A375 (cell line): ENCODE results near the gene HIGD2A. TPM values are rescaled to one million over a fixed set of nuclear protein-coding genes. Genes with fewer than 3 reads are reported as not detected.

Experiments used
- small RNA-seq: library from RNA; depleted of rRNA; stranded (forward); fragments of <200 nt; gene quantifications from one replicate; pipeline ENCODE3, GENCODE V24; 2014
- total RNA-seq: library from RNA; depleted of rRNA; stranded (reverse); fragments of >200 nt; shearing (Covaris generic); gene quantifications from 2 replicates; pipeline ENCODE4 v1.2.3, GENCODE V29; 2014; rRNA removed

HIGD2A gene, protein sequence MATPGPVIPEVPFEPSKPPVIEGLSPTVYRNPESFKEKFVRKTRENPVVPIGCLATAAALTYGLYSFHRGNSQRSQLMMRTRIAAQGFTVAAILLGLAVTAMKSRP
- total RNA-seq, result 75.3 and 99.4 TPM in 2 replicates

DNA sequence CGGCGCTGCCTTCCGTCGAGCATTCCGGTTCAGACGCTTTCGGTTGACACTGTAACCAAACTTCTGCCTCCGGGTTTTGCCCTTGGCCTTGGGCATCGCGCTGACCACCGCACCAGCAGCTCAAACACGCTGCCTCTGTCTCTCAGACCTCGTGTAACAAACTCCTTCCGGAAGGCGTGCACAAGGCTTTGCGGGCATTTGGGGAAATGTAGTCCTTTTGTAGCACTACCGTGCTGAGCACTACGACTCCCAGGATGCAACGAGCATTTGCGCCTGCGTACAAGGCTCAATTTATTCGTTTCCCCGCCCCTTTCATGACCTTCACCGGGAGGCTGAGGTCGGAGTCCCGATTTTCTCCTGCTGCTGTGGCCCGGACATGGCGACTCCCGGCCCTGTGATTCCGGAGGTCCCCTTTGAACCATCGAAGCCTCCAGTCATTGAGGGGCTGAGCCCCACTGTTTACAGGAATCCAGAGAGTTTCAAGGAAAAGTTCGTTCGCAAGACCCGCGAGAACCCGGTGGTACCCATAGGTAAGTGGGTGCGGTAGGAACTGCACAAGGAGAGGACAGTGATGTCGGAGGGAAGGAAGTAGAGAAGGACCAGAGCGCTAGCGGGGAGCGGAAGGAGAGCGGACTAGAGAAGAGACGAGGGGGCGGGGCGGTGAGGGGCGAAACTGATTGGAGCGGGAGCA, at the start of gene HIGD2A, which contains the start of gene NOP16:
HIGD2A (plus strand) TSS at position 308 of the 691 bp plus-strand sequence; CDS start at position 377, 69 bp downstream.
NOP16 (minus strand) TSS at position 155 of the 691 bp plus-strand sequence; CDS start at position 96, 59 bp downstream.

DNA sequence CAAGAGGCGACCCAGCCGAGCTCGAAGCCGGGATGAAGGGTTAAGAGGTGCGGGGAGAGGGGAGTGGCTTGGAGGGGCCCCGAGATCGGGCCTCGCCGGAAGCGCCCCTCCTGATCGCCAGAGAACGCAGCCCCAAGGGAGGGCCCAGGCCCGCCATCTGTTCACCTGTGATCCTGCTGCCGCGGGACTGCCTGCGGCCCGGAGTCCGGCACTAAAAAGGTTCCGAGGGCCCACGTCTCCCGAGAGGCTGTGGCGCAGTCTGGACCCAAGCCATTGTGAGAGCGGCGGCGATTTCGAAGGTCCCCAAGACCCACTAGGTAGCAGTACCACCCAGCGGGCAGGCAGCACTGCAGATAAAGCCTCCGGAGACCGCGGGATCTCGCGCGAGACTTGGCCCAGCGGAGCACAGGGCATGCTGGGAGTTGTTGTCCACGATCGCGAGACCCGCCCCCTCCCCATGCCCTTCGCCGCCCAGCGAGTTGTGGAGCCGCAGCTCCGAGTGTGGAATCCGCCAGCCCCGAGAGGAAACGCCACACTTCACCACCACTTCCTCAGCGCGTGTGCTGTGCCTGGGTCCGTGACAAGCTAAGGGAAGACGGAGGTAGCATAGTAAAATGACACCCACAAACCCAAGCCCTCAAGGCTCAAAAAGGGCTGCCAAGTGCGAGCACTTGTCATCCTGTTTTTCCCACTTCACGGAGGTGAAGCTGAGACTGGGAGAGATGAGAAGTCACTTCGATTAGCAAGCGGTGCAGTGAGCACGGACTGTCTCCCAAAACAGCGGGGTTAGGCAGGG, 26.9 kb upstream of the HIGD2A start, which contains the start of gene KIAA1191:
KIAA1191 (minus strand) TSS at position 328 of the 796 bp plus-strand sequence. CDS start 2,256 bp downstream, outside the sequence.

DNA sequence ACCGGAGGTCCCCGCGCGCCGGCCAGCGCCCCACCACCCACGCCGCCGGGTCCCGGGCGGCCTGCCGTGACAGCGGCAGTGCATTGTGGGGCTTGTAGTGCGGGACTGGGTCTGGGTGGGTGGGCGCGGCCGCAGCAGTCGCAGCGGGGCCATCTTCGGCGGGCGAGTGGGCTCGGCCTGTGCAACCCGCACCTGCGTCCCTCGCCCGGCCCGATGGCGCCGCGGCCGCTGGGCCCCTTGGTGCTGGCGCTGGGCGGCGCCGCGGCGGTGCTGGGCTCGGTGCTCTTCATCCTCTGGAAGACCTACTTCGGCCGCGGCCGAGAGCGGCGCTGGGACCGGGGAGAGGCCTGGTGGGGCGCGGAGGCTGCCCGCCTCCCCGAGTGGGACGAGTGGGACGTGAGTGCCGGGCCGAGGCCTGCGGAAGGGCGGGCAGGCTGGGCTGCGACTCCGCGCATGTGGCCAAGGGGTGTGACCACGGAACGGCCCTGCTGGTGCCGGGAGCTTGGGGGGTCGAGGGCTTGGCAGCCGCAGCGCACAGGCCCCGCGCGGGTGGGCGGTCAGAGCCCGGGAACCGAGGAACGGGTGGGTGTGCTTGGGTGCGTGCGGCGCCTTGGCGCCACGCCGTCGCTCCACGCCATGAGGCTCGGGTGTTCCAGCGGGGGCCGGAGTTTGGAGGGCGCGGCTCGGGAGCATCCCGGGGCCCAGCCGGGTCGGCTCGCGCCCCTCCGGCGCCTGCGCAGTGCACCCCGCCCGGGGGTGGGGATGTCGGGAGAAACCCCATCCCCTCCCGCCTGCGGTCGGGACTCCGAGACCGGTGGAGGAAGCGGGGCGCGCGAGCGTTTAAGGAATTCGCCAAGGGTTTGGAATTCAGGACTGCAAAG, 23.0 kb upstream of the HIGD2A start, which contains the start of gene ARL10:
ARL10 (plus strand) TSS at position 137 of the 881 bp plus-strand sequence; CDS start at position 214, 77 bp downstream.

DNA sequence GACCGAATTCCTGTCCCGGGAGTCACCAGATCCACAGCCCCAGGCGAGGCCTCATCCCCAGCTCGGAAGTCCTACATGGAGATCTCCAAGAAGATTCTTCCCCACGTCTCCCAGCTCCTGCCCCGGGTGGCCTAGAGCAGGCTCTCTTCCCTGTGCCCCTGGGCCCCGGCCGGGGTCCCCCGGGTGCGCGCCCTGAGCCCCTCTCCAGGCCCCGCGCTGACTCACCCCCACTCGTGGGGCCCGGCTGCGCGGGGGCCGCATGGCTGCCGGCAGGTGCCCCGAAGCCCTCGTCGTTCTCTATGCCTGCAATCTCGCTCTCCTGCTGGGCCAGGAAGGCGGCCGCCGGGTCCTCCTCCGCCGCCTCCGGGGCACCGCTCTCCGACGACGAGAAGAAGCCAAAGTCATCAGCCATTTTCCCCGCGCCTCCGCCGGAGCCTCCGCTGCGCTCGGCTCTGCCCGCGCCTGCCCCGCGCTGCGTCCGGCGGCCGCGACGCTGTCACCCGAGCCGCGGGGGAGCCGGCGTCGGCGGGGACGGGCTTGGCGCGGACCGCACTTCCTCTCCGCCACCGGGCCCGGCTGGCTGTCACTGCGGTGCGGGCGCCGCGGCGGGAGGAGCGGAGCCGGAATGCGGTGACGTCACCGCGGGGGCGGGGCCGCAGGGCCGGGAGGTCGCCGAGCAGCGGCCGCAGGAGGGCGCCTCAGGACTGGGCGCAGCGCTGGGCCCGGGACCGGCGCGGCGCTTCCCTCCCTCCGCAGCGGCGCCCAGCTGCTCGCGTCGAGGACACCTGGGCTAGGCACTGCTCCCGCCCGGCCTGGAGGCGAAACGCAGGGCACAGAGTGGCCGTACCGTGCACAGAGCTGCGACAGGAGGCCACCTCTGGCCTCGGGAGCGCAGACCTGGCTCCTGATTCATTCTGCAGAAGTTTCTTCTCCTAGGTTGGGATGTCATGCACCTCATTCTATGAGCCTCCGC, 27.7 kb downstream of the HIGD2A start, which contains the start of gene CLTB:
CLTB (minus strand) TSS at position 588 of the 973 bp plus-strand sequence; CDS start at position 412, 176 bp downstream.

Small RNAs within 50 kb of the gene (small RNA-seq; reads per million reads assigned to genes)
- gene AC010297.1, result not detected
- not detected for gene MIR1271

Other genes with a start within 250 kb of the HIGD2A start
- 14.3 and 16.0 TPM in 2 replicates for gene SIMC1, start 150.3 kb upstream of the HIGD2A start, total RNA-seq
- 46.6 and 53.0 TPM in 2 replicates for gene KIAA1191, start 27.0 kb upstream of the HIGD2A start, total RNA-seq
- 0.30 and 1.4 TPM in 2 replicates for gene ARL10, start 23.3 kb upstream of the HIGD2A start, total RNA-seq
- 162 and 174 TPM in 2 replicates for gene NOP16, start 153 bp upstream of the HIGD2A start, total RNA-seq
- 131 and 132 TPM in 2 replicates for gene CLTB, start 27.8 kb downstream of the HIGD2A start, total RNA-seq
- gene FAF2, start 59.6 kb downstream of the HIGD2A start, total RNA-seq, result 48.2 and 48.7 TPM in 2 replicates
- gene RNF44, start 148.7 kb downstream of the HIGD2A start, total RNA-seq, result 19.6 and 22.2 TPM in 2 replicates
- not detected in 2 replicates for gene CDHR2, start 160.6 kb downstream of the HIGD2A start, total RNA-seq
- gene GPRIN1, start 221.4 kb downstream of the HIGD2A start, total RNA-seq, result 10.1 and 11.0 TPM in 2 replicates
- not detected in 2 replicates for gene SNCB, start 241.8 kb downstream of the HIGD2A start, total RNA-seq
- not detected in 2 replicates for gene EIF4E1B, start 241.9 kb downstream of the HIGD2A start, total RNA-seq